ENCODE data around the gene CHD1L. TPM values are rescaled to one million over a fixed set of nuclear protein-coding genes. Genes with fewer than 3 reads are reported as not detected.
"Not testable (repeated sequence)": the region's sequence is repeated elsewhere in the genome, so short reads cannot be mapped to it uniquely, and the experiment has no call there.

CHD1L gene
- total RNA-seq, 1 donor from 2014 or later, result 30.0 TPM

DNA sequence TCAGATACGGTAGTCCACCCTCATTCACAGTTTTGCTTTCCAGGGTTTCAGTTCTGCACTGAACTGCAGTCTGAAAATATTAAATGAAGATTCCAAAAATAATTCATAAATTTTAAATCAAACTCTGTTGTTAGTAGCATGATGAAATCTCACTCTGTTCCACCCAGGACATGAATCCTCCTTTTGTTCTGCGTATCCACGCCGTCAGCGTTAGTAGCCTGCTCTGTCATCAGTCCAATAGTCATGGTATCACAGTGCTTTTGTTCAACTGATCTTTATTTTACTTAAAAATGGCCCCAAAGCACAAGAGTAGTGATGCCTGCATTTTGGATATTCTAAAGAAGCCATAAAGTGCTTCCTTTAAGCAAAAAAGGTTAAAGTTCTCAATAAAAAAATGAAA lies 23.9 kb downstream of the CHD1L start:
- DNase-seq (ENCODE audit: low spot score), result no peak

DNA sequence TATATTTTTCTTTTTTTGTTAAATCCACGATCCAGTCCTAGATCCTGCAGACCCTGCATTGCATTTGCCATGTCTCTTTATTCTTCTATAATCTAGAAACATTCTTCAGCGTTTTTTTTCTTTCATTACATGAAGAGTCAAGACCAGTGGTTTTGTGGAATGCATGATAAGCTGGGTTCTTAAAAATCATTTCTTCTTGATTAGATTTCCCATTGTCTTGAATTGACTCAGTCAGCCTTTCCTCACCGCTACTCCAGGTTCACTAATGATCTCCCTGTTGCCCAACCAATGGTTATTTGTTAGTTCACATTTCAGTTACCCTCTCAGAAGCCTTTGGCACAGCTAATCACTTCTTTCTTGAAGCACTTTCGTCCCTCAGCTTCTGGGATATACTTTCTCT lies 25.2 kb downstream of the CHD1L start:
- no peak for DNase-seq (ENCODE audit: low spot score)

DNA sequence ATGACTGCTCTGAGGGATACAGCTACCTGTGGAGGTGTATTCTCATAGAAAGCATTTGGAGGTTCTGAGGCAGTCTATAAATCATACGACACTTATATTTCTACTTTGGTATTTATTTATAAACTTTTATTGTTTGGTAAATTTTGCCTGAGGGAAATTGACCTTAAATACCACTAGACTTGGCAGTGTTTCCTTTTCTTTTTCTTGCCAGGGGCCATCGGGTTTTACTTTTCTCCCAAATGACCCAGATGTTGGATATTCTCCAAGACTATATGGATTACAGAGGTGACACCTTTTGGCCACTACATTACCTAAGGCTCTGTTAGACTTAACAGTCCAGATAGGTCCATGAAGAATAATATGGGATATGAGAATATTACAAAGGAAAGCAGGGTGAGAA lies 28.2 kb downstream of the CHD1L start:
- no peak for DNase-seq (ENCODE audit: low spot score)

DNA sequence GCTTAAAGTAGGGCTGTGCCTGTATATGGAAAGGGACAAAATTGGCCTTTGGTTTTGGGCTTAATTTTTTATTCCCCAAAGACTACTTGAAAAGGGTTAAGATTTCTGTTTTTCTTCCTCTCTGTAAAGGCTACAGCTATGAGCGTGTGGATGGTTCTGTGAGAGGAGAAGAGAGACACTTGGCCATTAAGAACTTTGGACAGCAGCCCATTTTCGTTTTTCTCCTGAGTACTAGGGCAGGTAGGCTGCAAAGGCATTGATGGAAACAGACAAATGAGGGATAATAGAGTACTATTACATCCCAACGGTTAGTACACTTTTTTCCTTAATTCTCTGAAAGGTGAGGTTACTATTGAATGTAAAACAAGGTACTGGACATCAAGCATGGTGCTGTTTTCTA lies 29.6 kb downstream of the CHD1L start:
- DNase-seq (ENCODE audit: low spot score), result no peak

DNA sequence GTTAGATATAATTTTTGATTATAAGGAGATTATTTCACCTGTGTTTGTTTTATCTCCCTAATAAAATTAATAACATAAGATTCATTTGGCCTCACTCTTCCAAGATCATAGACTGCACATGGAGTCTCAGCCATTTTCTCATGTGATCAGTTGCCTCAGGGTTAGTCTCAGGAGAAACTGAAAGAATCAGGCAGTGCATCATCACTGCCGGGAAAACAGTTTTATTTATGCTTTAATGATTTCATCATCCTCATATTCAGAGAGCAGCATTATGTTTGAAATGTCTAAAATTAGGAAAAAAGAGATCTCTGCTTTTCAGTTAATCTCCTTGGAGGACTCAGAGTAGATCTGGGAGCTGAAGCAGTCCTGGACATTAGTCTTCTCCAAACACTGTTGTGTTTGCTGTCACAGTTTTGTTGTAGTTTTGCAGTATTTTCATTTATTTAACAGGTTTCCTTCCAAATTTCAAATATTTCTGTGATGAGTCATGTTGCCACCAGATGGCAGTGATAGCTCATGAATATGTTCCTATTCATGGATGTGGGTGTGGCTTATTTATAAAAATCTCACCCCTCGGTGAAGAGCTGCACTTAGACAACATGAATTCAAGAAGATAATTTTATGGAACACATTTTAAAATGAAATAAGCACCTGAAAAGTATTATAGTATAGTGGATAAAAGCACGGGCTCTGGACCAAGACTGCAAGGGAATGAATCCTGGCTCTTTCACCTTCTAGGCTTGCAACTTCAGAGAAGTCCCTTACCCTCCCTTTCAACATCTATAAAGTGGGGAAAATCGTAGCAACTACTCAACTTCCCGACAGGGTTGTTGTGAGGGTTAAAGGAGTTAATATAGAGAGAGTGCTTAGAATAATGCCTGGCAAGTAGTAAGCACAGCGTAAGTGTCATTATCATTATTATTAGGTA lies 31.2 kb downstream of the CHD1L start:
- no peak for DNase-seq (ENCODE audit: low spot score)

DNA sequence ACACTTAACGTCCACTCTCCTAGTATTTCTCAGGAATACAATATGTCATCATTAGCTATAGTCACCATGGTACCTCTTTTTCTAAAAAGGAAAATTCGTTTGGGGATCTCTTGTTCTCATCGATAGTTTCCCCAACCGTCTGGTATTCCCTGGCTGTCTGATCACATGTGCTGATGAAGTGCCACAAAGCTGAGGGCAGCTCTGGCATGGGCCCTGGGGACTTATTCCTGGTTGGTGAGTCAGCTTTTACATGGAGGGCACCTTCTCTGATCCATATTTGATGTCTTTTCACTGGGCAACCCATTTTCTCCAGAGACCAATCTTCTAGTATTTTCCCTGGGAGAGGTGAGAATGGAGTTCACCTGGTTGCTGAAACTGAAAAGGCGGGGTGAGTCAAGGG lies 39.5 kb downstream of the CHD1L start:
- no peak for DNase-seq (ENCODE audit: low spot score)

DNA sequence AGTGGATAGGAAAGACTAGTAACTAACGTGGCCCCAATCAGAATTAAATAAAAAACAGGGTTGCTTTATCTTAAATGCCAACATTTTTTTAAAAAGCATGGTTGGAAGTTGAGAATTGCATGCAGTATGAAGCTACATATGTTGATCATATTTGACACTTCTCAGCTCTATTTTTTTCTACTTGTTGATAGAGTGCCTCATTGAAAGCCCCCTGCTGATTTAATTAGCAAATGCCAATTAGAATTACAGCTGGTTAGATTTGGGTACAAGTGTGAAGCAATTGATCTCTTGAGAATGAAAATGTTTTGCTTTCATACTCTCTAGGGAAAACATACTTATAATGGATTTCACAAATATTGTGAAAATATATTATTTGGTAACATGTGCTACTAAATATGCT lies 40.5 kb downstream of the CHD1L start:
- DNase-seq (ENCODE audit: low spot score), result no peak

DNA sequence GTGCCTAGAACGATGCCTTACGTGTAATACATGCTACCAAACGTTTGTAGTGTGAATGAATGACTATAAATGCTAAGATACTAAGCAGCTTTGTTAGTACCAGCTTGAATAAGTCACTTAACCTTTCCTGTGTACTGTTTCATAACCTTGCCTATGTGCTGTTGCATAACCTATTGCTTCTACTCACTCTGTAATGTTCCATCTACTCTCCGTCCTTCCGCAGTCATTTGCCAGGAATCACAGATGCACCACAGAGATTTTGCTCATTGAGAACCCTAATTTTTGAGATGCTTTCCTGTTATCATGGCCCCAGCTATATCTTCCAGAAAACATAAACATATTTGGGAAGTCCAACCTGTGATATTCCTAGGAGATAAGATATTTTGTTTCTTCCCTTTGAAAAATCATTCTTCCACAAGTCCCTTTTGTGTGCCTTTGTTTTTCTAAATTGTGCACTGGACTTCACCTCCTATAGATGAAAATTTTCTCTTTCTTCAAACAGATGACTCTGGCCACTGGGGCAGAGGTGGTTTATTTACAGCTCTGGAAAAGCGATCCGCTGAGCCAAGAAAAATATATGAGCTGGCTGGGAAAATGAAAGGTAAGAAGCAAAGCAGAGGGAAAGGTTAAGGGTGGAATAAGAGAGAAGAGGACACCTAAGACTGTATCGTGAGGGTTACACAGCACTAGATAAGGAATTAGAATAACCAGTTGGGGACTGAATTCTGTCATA lies 44.8 kb downstream of the CHD1L start:
- no peak for DNase-seq (ENCODE audit: low spot score)

DNA sequence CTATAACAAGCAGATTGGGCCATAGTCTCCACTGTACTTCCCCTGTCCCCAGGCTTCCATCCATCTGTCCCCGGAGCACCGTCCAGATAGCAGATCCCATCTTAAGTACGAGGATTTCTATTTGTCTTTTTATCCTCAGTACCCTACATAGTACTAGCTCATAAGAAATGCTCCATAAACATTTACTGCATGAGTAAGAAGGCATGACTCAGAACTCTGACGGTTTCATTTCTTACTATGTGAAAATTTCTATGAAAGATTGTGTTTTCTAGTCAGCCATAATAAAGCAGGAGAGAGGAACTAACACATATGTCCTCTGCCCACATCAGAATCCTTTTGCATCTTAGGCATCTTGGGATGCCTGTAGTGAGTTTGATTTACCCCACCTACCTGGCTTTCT lies 49.5 kb downstream of the CHD1L start:
- no peak for DNase-seq (ENCODE audit: low spot score)

DNA sequence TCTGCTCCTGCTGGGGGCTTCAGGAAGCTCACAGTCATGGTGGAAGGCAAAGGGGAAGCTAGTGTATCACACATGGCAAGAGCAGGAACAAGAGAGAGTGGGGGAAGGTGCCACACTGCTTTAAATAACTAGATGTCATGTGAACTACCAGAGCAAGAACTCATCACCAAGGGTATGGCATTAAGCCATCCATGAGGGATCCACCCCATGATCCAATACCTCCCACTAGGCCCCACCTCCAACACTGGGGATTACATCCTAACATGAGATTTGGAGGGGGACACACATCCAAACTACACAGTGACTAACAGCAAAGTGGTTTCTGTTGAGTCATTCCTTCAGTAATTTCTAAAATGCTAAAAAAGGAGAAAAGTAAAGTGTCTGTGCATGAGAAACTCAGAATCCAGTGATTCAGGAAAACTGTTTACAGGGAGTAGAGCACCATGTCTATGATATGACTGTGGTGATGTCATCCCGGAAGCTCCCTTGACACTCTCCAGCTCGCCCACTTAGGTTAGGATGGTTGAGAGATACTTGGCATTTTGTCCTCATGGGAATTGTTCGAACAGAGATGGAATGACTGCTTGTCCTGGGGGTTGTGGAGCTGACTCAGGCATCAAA lies 50.3 kb downstream of the CHD1L start:
- DNase-seq (ENCODE audit: low spot score), result no peak

DNA sequence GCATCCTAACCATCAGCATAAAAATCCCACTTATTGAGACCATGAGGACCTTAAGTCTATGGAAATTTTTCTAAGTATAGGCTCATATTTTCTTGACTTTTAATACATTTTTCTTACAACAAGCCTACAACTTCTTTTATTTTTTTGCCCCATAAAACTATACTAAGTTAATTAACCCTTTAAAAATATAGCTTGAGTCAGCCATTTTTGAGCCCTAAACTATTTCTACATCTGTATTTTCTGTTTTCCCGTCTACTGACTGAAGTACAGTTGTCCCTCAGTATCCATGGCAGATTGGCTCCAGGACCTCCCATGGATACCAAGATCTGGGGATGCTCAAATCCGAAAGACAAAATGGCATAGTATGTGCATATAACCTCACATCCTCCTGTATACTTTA lies 55.0 kb downstream of the CHD1L start:
- DNase-seq (ENCODE audit: low spot score), result no peak

DNA sequence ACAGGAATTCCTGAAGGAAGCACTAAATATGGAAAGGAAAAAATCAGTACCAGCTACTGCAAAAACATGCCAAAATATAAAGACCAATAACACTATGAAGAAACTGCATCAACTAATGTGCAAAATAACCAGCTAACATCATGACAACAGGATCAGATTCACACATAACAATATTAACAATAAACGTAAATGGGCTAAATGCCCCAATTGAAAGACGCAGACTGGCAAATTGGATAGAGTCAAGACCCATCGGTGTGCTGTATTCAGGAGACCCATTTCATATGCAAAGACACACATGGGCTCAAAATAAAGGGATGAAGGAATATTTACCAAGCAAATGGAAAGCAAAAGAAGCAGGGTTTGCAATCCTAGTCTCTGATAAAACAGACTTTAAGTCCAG lies 63.3 kb downstream of the CHD1L start:
- not testable (repeated sequence) for DNase-seq (ENCODE audit: low spot score)

DNA sequence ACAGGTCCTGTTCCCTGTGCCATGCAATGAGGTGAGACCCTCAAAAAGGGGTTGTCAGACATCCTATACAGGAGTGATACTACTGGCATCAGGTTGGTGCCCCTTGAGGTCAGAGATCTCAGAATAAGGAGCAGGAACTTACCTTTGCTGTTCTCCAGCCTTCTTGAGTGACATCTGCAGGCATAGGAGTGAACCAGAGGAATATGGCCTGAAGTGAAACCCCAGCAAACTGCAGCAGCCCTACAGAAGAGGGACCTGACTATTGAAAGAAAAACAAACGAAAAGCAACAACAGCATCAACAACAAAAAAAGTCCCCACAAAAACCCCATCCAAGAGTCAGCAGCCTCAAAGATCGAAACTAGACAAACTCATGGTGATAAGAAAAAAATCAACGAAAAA lies 74.5 kb downstream of the CHD1L start:
- DNase-seq (ENCODE audit: low spot score), result no peak

DNA sequence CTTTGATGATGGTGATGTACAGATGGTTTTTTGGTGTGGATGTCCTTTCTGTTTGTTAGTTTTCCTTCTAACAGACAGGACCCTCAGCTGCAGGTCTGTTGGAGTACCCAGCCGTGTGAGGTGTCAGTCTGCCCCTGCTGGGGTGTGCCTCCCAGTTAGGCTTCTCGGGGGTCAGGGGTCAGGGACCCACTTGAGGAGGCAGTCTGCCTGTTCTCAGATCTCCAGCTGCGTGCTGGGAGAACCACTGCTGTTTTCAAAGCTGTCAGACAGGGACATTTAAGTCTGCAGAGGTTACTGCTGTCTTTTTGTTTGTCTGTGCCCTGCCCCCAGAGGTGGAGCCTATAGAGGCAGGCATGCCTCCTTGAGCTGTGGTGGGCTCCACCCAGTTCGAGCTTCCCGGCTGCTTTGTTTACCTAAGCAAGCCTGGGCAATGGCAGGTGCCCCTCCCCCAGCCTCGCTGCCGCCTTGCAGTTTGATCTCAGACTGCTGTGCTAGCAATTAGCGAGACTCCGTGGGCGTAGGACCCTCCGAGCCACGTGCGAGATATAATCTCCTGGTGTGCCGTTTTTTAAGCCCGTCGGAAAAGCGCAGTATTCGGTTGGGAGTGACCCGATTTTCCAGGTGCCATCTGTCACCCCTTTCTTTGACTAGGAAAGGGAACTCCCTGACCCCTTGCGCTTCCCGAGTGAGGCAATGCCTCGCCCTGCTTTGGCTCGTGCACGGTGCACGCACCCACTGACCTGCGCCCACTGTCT lies 84.6 kb downstream of the CHD1L start:
- DNase-seq (ENCODE audit: low spot score), result not testable (repeated sequence)

DNA sequence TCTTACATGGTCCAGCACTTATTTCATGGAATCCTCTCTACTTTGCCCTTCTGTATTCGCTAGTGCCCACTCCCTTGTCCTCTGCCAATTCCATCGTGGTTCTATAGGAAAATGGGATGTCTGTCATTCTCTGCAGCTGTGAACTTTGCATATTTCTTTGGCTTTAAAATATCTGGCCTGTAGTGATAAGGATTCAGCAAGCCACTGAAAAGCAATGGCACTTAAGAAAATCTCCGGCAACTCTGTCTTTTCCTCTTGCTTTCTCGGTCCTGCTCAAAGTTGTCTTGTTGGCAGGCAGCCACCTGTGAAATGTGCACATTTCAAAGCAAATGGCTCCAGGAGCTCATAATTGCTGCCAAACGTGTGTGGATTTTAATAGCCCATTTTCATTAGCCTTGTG lies 91.8 kb downstream of the CHD1L start:
- no peak for DNase-seq (ENCODE audit: low spot score)

DNA sequence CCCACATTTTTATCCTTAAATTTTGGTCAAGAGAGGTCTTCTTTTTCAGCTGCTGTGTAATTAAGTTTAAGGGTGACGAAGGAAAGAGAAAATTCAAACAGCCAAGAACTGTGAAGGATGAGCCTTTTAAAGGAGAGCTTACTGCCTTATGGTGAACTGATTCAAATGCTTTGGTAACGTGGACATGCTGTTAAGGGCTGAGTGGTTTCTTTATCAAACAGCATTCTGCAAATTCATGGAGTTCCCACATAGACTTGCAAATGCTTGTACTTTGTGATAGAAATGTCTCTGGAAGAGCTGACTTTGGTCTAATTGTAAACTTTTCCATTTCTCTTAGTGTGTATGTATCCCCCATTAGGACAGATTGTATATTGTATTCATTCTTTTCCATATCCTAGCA lies 93.8 kb downstream of the CHD1L start:
- DNase-seq (ENCODE audit: low spot score), result no peak

DNA sequence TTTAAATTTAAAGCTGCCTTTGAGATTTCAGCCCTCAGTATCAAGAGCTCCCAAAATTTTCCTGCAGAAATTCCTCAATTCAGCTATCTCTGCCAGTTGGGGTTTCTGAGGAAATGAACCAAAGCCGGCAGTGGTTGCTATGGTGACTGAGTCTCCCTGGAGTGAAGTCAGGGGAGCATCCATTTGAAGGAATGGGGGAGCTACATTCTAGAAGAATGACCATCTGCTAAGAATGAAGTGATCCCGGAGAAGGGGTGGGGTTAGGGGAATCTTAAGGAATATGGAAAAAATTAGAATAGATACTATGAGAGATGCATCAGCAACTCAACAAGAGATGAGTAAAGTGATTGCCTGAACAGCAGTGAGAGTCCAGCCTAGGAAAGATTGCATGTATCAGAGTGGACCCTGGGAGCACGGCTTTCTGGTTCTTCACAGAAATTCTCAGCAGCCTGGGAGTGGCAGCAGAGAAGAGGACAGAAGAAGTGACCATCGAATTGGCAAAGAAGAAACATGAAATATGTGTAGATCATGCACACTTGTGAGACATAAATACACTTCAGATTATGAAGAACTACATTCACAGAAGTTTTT lies 94.7 kb downstream of the CHD1L start:
- DNase-seq (ENCODE audit: low spot score), result no peak

DNA sequence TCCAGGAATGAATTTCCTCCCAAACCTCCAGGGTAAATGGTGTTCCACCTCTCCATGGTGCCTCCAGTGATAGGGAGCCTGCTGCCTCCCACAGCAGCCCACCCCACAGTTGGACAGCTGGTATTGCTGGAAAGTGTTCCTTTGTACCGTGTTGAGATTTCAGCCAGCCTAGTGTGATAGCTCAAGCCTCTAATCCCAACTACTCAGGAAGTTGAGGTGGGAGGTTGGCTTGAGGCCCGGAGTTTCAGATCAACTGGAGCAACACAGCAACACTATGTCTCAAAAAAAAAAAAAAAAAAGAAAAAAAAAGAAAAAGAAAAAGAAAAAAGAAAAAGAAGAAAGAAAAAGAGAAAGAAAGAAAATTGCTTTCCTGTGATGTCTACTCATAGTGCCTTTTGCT lies 96.1 kb downstream of the CHD1L start:
- no peak for DNase-seq (ENCODE audit: low spot score)

DNA sequence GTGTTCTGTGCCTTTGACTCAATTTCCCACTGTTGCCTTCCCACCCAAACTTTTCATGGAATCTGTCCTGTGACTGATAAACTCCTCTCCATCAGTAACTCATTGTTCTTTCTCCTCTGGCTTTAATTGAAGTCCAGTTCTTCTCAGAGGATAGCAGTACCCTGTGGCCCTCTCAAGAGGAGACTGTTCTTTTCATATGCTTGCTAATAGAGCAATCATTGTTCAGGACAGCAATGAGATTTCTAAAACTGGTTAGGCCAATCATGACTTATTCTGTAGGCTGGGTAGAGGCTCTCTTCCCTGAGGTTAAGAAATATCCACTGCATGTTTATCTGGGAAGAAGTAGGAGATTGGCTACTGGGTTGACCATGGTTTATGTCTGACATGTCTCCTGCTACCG lies 98.8 kb downstream of the CHD1L start:
- DNase-seq (ENCODE audit: low spot score), result no peak
